KMS-11 (cell line): ENCODE measurements around the gene LRRC47.

Source experiments
- H2AFZ ChIP-seq: fragments of 200-600 bp; sonication (generic); 2 replicates; pipeline ENCODE4 v1.6.1; 2016; ENCODE audit warnings: antibody characterized with exemption, mixed run types, low read depth
- H3K27ac ChIP-seq: fragments of 200-600 bp; sonication (generic); 2 replicates; pipeline ENCODE4 v1.6.1; 2016; ENCODE audit warnings: mild to moderate bottlenecking, mixed run types
- H3K27me3 ChIP-seq: fragments of 200-600 bp; sonication (generic); 2 replicates; pipeline ENCODE4 v1.6.1; 2017; ENCODE audit warnings: mild to moderate bottlenecking, low read depth, mixed run types, moderate library complexity; ENCODE audit not compliant: insufficient read depth
- H3K36me3 ChIP-seq: fragments of 200-600 bp; sonication (generic); 2 replicates; pipeline ENCODE4 v1.6.1; 2017; ENCODE audit warnings: mild to moderate bottlenecking, mixed run types; ENCODE audit not compliant: insufficient read depth
- H3K4me1 ChIP-seq: fragments of 200-600 bp; sonication (generic); 2 replicates; pipeline ENCODE4 v1.6.1; 2016; ENCODE audit warnings: mild to moderate bottlenecking, low read depth, mixed run types; ENCODE audit not compliant: poor library complexity, severe bottlenecking
- H3K4me2 ChIP-seq: fragments of 200-600 bp; sonication (generic); 2 replicates; pipeline ENCODE4 v1.7.0; 2016; ENCODE audit warnings: mild to moderate bottlenecking, mixed run types
- H3K4me3 ChIP-seq: fragments of 200-600 bp; sonication (generic); IDR thresholded peaks from 2 replicates; pipeline ENCODE4 v1.6.1; 2017; ENCODE audit warnings: low read depth, low read length, mixed read lengths; ENCODE audit not compliant: insufficient read depth
- H3K79me2 ChIP-seq: fragments of 200-600 bp; sonication (generic); 2 replicates; pipeline ENCODE4 v1.6.1; 2016; ENCODE audit warnings: low read depth, mixed run types; ENCODE audit not compliant: insufficient read depth
- H3K9ac ChIP-seq: fragments of 200-600 bp; sonication (generic); 2 replicates; pipeline ENCODE4 v1.6.1; 2016; ENCODE audit warnings: mild to moderate bottlenecking, mixed run types
- H4K20me1 ChIP-seq: fragments of 200-600 bp; sonication (generic); 2 replicates; pipeline ENCODE4 v1.6.1; 2016; ENCODE audit warnings: mild to moderate bottlenecking, mixed run types; ENCODE audit not compliant: insufficient read depth
- TF ChIP-seq, protein P1 (sequence below): fragments of 200-600 bp; sonication (generic); conservative IDR thresholded peaks from 2 replicates; pipeline ENCODE4 v1.6.1; 2017; ENCODE audit warnings: low read depth, mild to moderate bottlenecking, antibody characterized with exemption, low read length, moderate library complexity, mixed read lengths

LRRC47 gene

DNA sequence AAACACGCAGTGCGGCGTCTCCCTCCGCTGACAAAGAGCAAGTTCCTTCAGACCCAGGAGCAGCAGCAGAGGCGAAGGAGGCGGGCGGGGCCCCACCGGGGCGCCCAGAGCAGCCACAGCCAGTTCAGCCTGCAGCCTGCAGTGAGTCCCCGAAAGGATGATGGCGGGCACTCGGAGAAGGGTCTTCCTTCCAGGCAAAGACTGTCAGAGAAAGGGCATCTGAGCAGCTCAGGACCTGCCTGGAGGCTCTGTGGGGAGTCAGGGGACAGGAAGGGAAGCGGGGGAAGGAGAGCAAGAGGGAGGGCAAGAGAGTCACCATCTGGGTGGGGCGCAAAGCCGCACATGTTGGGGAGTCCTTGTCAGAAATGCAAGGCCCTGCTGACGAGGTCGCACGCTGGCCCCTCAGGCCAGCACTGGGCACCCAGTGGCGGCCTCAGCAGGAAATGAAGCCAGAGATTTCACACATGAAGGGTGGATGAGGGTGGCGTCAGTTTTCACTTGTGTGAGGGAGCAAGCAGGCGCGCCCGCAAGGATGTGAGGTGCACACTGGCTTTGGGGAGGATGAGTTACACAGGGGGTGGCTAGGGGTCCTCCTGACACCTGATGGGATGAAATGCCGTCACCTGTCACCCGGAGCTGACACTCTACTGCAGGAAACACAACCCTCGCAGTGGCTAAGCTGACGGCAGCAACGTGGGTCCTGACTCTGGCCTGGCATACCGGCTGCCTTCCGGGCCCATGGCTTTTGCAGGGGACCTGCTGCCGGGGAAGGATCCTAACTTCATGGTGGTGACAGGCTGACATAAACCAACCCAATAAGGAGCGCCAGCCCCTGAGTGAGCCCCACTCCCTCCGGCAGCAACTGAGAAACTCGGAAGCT is 6.6 kb downstream of the LRRC47 start:
- Histone ChIP-seq H4K20me1 (no peaks in the 10 kb centered on the region), H2AFZ (no peak overlapping the region), H3K9ac (no peak overlapping the region), H3K4me2 (no peak overlapping the region), H3K4me3 (no peak overlapping the region), H3K4me1 (peaks cover 2% of the 10 kb centered on the region), H3K79me2 (peaks cover 21% of the 10 kb centered on the region), H3K27ac (no peak overlapping the region), H3K27me3 (no peaks in the 10 kb centered on the region), H3K36me3 (no peaks in the 10 kb centered on the region; the same call in 1 of the 2 replicates)
- TF ChIP-seq, protein P1, sequence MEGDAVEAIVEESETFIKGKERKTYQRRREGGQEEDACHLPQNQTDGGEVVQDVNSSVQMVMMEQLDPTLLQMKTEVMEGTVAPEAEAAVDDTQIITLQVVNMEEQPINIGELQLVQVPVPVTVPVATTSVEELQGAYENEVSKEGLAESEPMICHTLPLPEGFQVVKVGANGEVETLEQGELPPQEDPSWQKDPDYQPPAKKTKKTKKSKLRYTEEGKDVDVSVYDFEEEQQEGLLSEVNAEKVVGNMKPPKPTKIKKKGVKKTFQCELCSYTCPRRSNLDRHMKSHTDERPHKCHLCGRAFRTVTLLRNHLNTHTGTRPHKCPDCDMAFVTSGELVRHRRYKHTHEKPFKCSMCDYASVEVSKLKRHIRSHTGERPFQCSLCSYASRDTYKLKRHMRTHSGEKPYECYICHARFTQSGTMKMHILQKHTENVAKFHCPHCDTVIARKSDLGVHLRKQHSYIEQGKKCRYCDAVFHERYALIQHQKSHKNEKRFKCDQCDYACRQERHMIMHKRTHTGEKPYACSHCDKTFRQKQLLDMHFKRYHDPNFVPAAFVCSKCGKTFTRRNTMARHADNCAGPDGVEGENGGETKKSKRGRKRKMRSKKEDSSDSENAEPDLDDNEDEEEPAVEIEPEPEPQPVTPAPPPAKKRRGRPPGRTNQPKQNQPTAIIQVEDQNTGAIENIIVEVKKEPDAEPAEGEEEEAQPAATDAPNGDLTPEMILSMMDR: no peak

- Histone ChIP-seq H3K27ac (no peak overlapping the region), H3K4me2 (no peak overlapping the region), H3K4me3 (no peak overlapping the region), H3K36me3 (no peaks in the 10 kb centered on the region; the same call in 1 of the 2 replicates), H4K20me1 (no peaks in the 10 kb centered on the region), H3K79me2 (peaks cover 14% of the 10 kb centered on the region; the same call in 1 of the 2 replicates), H2AFZ (no peak overlapping the region), H3K27me3 (no peaks in the 10 kb centered on the region), H3K4me1 (no peaks in the 10 kb centered on the region), H3K9ac (no peak overlapping the region)
- TF ChIP-seq, protein P1: no peak
Measured at GRCh38 chr1:3788756-3789420, 7.4 kb downstream of the LRRC47 start.

DNA sequence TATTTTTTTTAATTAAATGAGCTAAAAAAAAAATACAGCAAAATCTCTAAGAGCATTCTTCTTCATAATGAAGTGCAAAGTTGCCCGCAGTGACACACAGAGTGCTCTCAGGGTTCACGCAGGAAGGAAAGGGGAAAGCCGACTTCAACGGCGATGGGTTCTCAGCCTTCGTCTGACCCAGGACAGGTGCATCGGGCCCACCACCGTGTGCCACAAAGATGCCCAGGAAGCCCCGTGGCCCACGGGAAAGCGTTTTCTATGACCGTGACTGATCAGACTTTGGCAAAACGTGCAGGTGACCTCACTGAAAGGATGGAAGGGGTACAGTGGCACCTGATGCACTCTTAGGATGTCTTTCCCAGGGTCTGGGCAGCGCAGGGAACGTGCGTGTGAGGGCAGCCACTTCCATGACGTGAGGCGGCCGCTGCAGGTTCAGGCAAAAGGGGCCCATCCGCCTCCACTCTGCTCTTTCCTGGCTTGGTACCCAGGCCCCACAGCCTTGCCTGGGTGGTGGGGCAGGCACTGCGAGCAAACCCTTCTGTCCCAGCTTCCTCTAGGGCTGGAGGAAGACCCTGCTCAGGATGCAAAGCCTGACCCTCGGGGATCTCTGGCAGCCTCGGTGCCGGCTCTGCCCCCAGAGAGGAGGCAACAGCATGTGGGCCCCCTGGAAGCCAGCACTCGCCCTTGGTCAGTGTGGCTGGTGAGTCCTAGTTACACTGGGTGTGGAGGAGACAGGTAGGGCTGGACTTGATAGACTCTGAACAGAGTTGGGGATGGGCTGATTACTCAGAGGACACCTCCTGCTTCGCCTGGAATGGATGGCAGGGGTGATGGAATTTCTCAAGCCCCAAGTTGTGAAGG is 8.3 kb downstream of the LRRC47 start:
- H4K20me1 ChIP-seq: no peaks in the 10 kb centered on the region
- H3K36me3 ChIP-seq: no peaks in the 10 kb centered on the region; the same call in 1 of the 2 replicates
- no peaks in the 10 kb centered on the region for H3K4me1 ChIP-seq
- no peak overlapping the region for H3K4me2 ChIP-seq
- no peaks in the 10 kb centered on the region for H3K27me3 ChIP-seq
- TF ChIP-seq, protein P1: no peak
- H3K27ac ChIP-seq: no peak overlapping the region
- peaks cover 9% of the 10 kb centered on the region; the same call in 1 of the 2 replicates for H3K79me2 ChIP-seq
- H2AFZ ChIP-seq: no peak overlapping the region
- H3K9ac ChIP-seq: no peak overlapping the region
- no peak overlapping the region for H3K4me3 ChIP-seq

DNA sequence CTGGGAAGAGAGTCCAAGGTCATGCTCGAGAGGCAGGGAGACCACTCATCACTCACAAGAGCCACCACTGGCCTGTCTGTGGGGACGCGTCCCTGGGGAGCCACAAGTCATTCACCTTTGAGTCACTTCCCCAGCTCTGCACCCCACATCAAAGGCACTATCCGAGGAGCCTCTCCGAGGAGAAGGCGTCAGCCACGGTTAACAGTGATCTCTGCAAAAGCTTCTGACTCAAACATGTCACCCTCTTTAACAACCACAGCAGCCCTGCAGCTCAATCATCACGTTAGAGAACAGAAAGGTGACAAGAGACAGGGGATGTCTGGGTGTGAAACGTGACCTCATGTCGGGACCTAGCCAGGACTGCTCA is 9.0 kb downstream of the LRRC47 start:
- Histone ChIP-seq H3K9ac (no peak overlapping the region), H3K79me2 (peaks cover 9% of the 10 kb centered on the region; the same call in 1 of the 2 replicates), H3K27me3 (no peaks in the 10 kb centered on the region), H4K20me1 (no peaks in the 10 kb centered on the region), H3K4me2 (no peak overlapping the region), H3K27ac (no peak overlapping the region), H3K4me1 (no peaks in the 10 kb centered on the region), H3K4me3 (no peak overlapping the region), H3K36me3 (no peaks in the 10 kb centered on the region; the same call in 1 of the 2 replicates), H2AFZ (no peak overlapping the region)
- TF ChIP-seq, protein P1: no peak
